Measurements from ENCODE around the gene GPR18. TPM values are rescaled to one million over a fixed set of nuclear protein-coding genes. Genes with fewer than 3 reads are reported as not detected.

Gene GPR18
- total RNA-seq, 1 experiment from 2014 or later = not detected

DNA sequence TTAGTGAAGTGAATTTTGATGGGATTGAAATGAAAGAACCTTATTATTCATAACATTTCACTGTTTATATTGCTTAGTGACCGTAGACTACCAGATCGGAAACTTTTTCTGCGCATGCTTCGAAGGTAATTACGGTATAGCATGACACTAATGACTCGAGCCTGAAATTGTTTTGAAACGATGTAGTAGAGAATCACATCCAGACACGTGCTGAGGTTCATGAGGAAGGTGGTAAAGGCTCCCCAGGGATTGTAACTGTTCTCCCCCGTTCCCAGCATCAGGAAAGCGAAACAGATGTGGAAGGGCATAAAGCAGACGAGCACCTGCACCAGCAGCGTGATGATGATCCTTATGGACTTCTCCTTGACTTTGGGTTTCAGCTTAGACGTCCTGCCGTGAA, 3.3 kb downstream of the GPR18 start:
- no peaks in the 10 kb centered on the region for H3K9me3 Mint-ChIP-seq
- no peak overlapping the region for H3K4me3 Mint-ChIP-seq
- H3K14ac ChIP-seq (ENCODE audit: insufficient read depth, low read length) = no peak overlapping the region
- no peak overlapping the region for H2BK5ac ChIP-seq (ENCODE audit: insufficient read length, low read length)
- H3K4me1 ChIP-seq (ENCODE audit: insufficient read depth, low read length) = no peaks in the 10 kb centered on the region
- no peak overlapping the region for H3K23ac ChIP-seq (ENCODE audit: insufficient read length, low read depth, low read length)
- H4K91ac ChIP-seq (ENCODE audit: insufficient read length, low read depth, low read length) = no peak overlapping the region
- no peak overlapping the region for H2AFZ ChIP-seq (ENCODE audit: low read length)
- peaks cover under 1 to 11% (median 8%) of the 10 kb centered on the region in 3 experiments; a peak in 5 of 7 replicates for H3K36me3 Mint-ChIP-seq (ENCODE audit: insufficient read depth in 1 of 3, low read depth in 3 of 3)
- H3K4me1 Mint-ChIP-seq = peaks cover 12 to 18% of the 10 kb centered on the region in 2 experiments
- no peaks in the 10 kb centered on the region for H3K79me2 ChIP-seq (ENCODE audit: insufficient read depth, low read length)
- no peak overlapping the region for H2AK5ac ChIP-seq (ENCODE audit: insufficient read length, low read length)
- H3K4ac ChIP-seq (ENCODE audit: low read depth, low read length) = no peak overlapping the region
- no peaks in the 10 kb centered on the region for H3K27me3 ChIP-seq (ENCODE audit: insufficient read depth, low read length)
- H3K27ac Mint-ChIP-seq = peak overlapping the region in 1 of 3 experiments; percentile 2; a peak in 1 of 7 replicates
- H4K20me1 ChIP-seq (ENCODE audit: control insufficient read depth, insufficient read depth, insufficient read length) = peaks cover 2% of the 10 kb centered on the region
- no peak overlapping the region for H3K18ac ChIP-seq (ENCODE audit: insufficient read length, low read depth, low read length)
- no peak overlapping the region for H3K4me2 ChIP-seq (ENCODE audit: insufficient read depth, insufficient read length, low read length)
- H3T11ph ChIP-seq (ENCODE audit: low read length) = no peak overlapping the region
- no peak overlapping the region for H2BK120ac ChIP-seq (ENCODE audit: low read depth, low read length, poor library complexity, severe bottlenecking)
- no peak overlapping the region for H3K9ac ChIP-seq (ENCODE audit: extremely low read depth, insufficient read length, low read length)
- no peaks in the 10 kb centered on the region for H3K27me3 Mint-ChIP-seq (ENCODE audit: low read depth)
- no peak overlapping the region for H2BK12ac ChIP-seq (ENCODE audit: insufficient read length, low read depth, low read length)
- no peaks in the 10 kb centered on the region for H3K9me3 ChIP-seq (ENCODE audit: control insufficient read depth, low read depth, low read length)
- no peak overlapping the region for H4K8ac ChIP-seq (replicated peaks; ENCODE audit: insufficient read length, low read depth, low read length)
- H3K23me2 ChIP-seq (ENCODE audit: insufficient read length, low read depth, low read length, poor library complexity, severe bottlenecking) = no peaks in the 10 kb centered on the region
- H3K79me1 ChIP-seq (ENCODE audit: insufficient read depth, low read depth, low read length, poor library complexity, severe bottlenecking) = no peaks in the 10 kb centered on the region
- no peak overlapping the region for H2BK15ac ChIP-seq (ENCODE audit: low read depth, low read length)
- no peak overlapping the region for H4K5ac ChIP-seq (ENCODE audit: insufficient read length, low read depth, low read length)
- no peak for DNase-seq
- TF ChIP-seq CTCF (conservative IDR thresholded peaks at IDR 0.05) = no peak
- H2BK20ac ChIP-seq (ENCODE audit: low read depth, low read length, poor library complexity, severe bottlenecking) = no peak overlapping the region
- no peak overlapping the region for H3K27ac ChIP-seq (ENCODE audit: insufficient read length, low read depth, low read length)
- no CpG with 5 or more reads among the region's 14 CpGs for whole genome bisulfite sequencing (ENCODE audit: extremely low coverage, insufficient read length, low lambda C conversion rate)
- H3K56ac ChIP-seq (ENCODE audit: insufficient read length, low read depth, low read length) = no peak overlapping the region

Data from H9 (cell line).